ENCODE data around the gene ZNF385C.

The ZNF385C gene

GRCh38 chr17:42113293-42114069, 15.2 kb upstream of the ZNF385C start:
- in situ Hi-C loops (cut with MboI; ENCODE audit: low sequenced_read_pairs, unreplicated experiment): loop anchor here (10.0 kb wide), 1 partner anchor 149 kb away; the partner anchor contains the start of gene CNP
- DNase-seq (ENCODE audit: low spot score): no peak
- no peak for TF ChIP-seq CTCF (IDR thresholded peaks at IDR 0.05; ENCODE audit: borderline replicate concordance, control extremely low read depth, extremely low read depth, insufficient read depth, missing control alignments)

GRCh38 chr17:42112552-42113176, 14.4 kb upstream of the ZNF385C start, which contains the start of gene DHX58:
DHX58 (minus strand) TSS chr17:42112714; CDS start chr17:42111892, 822 bp downstream.
- in situ Hi-C loops (cut with MboI; ENCODE audit: low sequenced_read_pairs, unreplicated experiment): loop anchor here (10.0 kb wide), 1 partner anchor 148 kb away; the partner anchor contains the start of gene CNP
- no peak for TF ChIP-seq CTCF (IDR thresholded peaks at IDR 0.05; ENCODE audit: borderline replicate concordance, control extremely low read depth, extremely low read depth, insufficient read depth, missing control alignments)
- peak; percentile 94 for DNase-seq (ENCODE audit: low spot score)

- peak; percentile 41 for DNase-seq (ENCODE audit: low spot score)
- TF ChIP-seq CTCF (IDR thresholded peaks at IDR 0.05; ENCODE audit: borderline replicate concordance, control extremely low read depth, extremely low read depth, insufficient read depth, missing control alignments): no peak
- in situ Hi-C loops (cut with MboI; ENCODE audit: low sequenced_read_pairs, unreplicated experiment): loop anchor here (10.0 kb wide), 1 partner anchor 147 kb away; the partner anchor contains the start of gene CNP
These were observed 13.7 kb upstream of the ZNF385C start for GRCh38 chr17:42111871-42112551.

GRCh38 chr17:42111265-42111636, 13.0 kb upstream of the ZNF385C start:
- no peak for TF ChIP-seq CTCF (IDR thresholded peaks at IDR 0.05; ENCODE audit: borderline replicate concordance, control extremely low read depth, extremely low read depth, insufficient read depth, missing control alignments)
- in situ Hi-C loops (cut with MboI; ENCODE audit: low sequenced_read_pairs, unreplicated experiment): loop anchor here (10.0 kb wide), 1 partner anchor 146 kb away; the partner anchor contains the start of gene CNP
- DNase-seq (ENCODE audit: low spot score): no peak

- TF ChIP-seq CTCF (IDR thresholded peaks at IDR 0.05; ENCODE audit: borderline replicate concordance, control extremely low read depth, extremely low read depth, insufficient read depth, missing control alignments): no peak
- in situ Hi-C loops (cut with MboI; ENCODE audit: low sequenced_read_pairs, unreplicated experiment): loop anchor here (10.0 kb wide), 1 partner anchor 146 kb away; the partner anchor contains the start of gene CNP
- DNase-seq (ENCODE audit: low spot score): no peak
These were observed 12.3 kb upstream of the ZNF385C start for GRCh38 chr17:42110301-42111264.
